A549 treated with CpdA at 1 μM for 4 hours (cell line): ENCODE measurements around the gene FMO4. TPM values are rescaled to one million over a fixed set of nuclear protein-coding genes. Genes with fewer than 3 reads are reported as not detected.

Experiments
- total RNA-seq: library from RNA; stranded (reverse); fragments of 200-300 nt; extraction: Qiagen RNA extraction; gene quantifications from 5 replicates; pipeline ENCODE4 v1.2.3, GENCODE V29; 2022; ENCODE audit warnings: low read depth

FMO4 gene
- total RNA-seq: 0.44 to 0.86 TPM (median 0.57 TPM) in 5 replicates

GRCh38 chr1:171313835-171314320, at the start of gene FMO4:
TSS of gene FMO4 (plus strand) at chr1:171314183. CDS start at chr1:171319826, 5,643 bp downstream.

Other genes starting within 250 kb of the FMO4 start
- not detected in 5 replicates for gene FMO3, start 223.3 kb upstream of the FMO4 start, total RNA-seq
- gene FMO2, start 128.9 kb upstream of the FMO4 start, total RNA-seq: not detected in 5 replicates
- gene FMO1, start 65.7 kb upstream of the FMO4 start, total RNA-seq: not detected in 5 replicates
- gene PRRC2C, start 171.3 kb downstream of the FMO4 start, total RNA-seq: 62.6 to 92.9 TPM (median 75.5 TPM) in 5 replicates